Ishikawa (cell line): ENCODE data around the gene ZC3H12C.

Source experiments
- CEBPB ChIP-seq: IDR thresholded peaks from 2 replicates; pipeline ENCODE4 v1.6.1; 2012
- CREB1 ChIP-seq: IDR thresholded peaks from 2 replicates; pipeline ENCODE4 v1.6.1; 2012; ENCODE audit warnings: low read depth
- EGR1 ChIP-seq: IDR thresholded peaks from 2 replicates; pipeline ENCODE4 v1.6.1; 2012
- EP300 ChIP-seq: IDR thresholded peaks from 2 replicates; pipeline ENCODE4 v1.6.1; 2012; ENCODE audit warnings: borderline replicate concordance
- FOXM1 ChIP-seq: IDR thresholded peaks from 2 replicates; pipeline ENCODE4 v1.6.1; 2012; ENCODE audit warnings: low read depth, borderline replicate concordance
- MAX ChIP-seq: IDR thresholded peaks from 2 replicates; pipeline ENCODE4 v1.6.1; 2012
- NFIC ChIP-seq: IDR thresholded peaks from 2 replicates; pipeline ENCODE4 v1.6.1; 2012
- RAD21 ChIP-seq: IDR thresholded peaks from 2 replicates; pipeline ENCODE4 v1.6.1; 2012; ENCODE audit warnings: low read depth
- REST ChIP-seq: IDR thresholded peaks from 2 replicates; pipeline ENCODE4 v1.6.1; 2012; ENCODE audit warnings: low read depth, mild to moderate bottlenecking
- TAF1 ChIP-seq: IDR thresholded peaks from 2 replicates; pipeline ENCODE4 v1.6.1; 2012; ENCODE audit warnings: low read depth, mild to moderate bottlenecking
- TCF12 ChIP-seq: IDR thresholded peaks from 2 replicates; pipeline ENCODE4 v1.6.1; 2012; ENCODE audit warnings: low read depth
- TEAD4 ChIP-seq: IDR thresholded peaks from 2 replicates; pipeline ENCODE4 v1.6.1; 2012
- USF1 ChIP-seq: IDR thresholded peaks from 2 replicates; pipeline ENCODE4 v1.6.1; 2012
- YY1 ChIP-seq: IDR thresholded peaks from 2 replicates; pipeline ENCODE4 v1.6.1; 2012; ENCODE audit warnings: low read depth
- ZBTB7A ChIP-seq: IDR thresholded peaks from 2 replicates; pipeline ENCODE4 v1.6.1; 2012; ENCODE audit warnings: low read depth

Gene ZC3H12C

GRCh38 chr11:110190885-110191284 is 97.7 kb downstream of the ZC3H12C start:
- TF ChIP-seq TAF1 (no peak), REST (no peak), CREB1 (no peak), NFIC (no peak), USF1 (no peak), TEAD4 (no peak), FOXM1 (no peak), EP300 (no peak), ZBTB7A (no peak), TCF12 (no peak)

GRCh38 chr11:110196241-110196754 is 103.1 kb downstream of the ZC3H12C start:
- TF ChIP-seq TEAD4 (peak; percentile 34; the same call in 1 of the 2 replicates), EGR1 (no peak)

- TF ChIP-seq TCF12 = no peak
- TF ChIP-seq EGR1 = no peak
- no peak for TF ChIP-seq USF1
- TF ChIP-seq CEBPB = no peak
- TF ChIP-seq RAD21 = no peak
- no peak for TF ChIP-seq REST
- no peak for TF ChIP-seq TEAD4
- no peak for TF ChIP-seq ZBTB7A
- no peak for TF ChIP-seq EP300
- no peak for TF ChIP-seq YY1
- no peak for TF ChIP-seq TAF1
- no peak for TF ChIP-seq MAX
- TF ChIP-seq NFIC = no peak
- no peak for TF ChIP-seq CREB1
Measured at GRCh38 chr11:110196884-110197420, 103.8 kb downstream of the ZC3H12C start.

DNA sequence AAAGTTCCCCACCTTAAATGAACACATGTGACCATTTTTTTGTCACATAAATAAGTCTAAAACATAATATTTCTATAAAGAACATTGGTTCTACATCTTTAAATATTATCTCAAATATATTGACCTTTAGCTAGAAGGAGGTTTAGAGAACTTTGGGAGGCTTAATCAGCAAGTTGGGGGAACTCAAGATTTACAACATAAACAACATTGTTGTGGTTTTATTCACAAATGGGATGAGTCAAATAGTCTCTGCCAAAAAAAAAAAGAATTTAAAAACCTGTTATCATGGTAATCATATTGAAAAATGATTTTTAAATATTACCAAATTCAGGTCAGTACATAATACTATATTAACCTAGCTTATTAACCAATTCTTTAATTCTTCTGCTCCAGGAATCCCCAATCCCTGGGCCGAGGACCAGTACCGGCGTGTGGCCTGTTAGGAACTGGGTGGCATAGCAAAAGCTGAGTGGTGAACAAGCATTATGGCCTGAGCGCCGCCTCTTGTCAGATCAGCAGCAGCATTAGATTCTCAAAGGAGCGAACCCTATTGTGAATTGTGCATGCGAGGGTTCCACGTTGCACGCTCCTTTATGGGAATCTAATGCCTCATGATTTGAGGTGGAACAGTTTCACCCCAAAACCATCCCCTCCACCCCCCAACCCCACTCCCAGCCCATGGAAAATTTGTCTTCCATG is 105.0 kb downstream of the ZC3H12C start:
- TF ChIP-seq TCF12 (no peak), EGR1 (no peak), MAX (no peak), CEBPB (no peak), CREB1 (no peak), YY1 (no peak), NFIC (no peak), RAD21 (no peak), TEAD4 (no peak), FOXM1 (no peak), ZBTB7A (no peak), TAF1 (no peak), USF1 (no peak), EP300 (no peak)

DNA sequence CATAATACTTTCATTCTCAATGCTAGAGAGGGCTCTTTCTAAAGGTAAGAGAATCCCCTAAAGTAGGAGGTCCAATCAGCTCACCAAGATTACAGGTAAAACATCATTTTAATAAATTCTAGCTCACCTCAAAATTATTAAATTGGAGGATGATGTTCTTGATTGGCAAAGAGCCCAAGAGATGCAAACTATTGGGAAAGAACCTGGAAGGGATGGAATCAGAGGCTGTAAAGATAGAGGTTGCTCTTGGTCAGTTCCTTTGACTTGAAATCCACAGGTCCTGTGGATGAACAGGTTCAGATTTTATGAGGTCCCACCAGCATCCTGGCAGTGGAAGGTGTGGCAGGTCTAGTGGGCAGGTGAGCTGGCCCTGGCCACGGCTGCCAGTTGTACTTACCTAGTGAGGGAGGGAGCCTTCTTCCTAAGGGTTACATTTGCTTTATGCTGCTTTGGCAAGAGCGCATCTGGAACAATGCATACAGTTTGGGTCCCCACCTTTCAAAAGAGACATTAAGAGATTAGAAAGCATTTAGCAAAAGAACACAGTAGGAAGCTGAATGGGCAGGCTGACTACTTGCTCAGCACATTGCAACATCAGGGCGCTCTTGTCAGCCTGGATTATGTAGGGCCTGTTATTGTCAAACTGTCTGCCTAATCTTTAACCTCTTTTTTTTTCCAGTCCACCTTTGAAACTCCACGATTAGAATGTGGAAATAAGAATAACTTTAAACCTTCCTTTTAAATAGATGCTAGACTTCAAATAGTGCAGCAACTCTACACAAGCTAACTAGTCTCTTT is 106.2 kb downstream of the ZC3H12C start:
- TF ChIP-seq RAD21 (no peak), REST (no peak), YY1 (no peak), TCF12 (no peak), CEBPB (no peak), NFIC (no peak), TAF1 (no peak), EGR1 (no peak), EP300 (no peak), CREB1 (no peak), FOXM1 (no peak), TEAD4 (no peak), MAX (no peak), USF1 (no peak), ZBTB7A (no peak)
